K562 (cell line): ENCODE data around the gene ZNF10. TPM values are rescaled to one million over a fixed set of nuclear protein-coding genes. Genes with fewer than 3 reads are reported as not detected.

Experiments
- ATAC-seq: fragments of 200-7000 bp; cut with Tn5 transposase; 3 replicates; pipeline ENCODE4 v1.9.1; 2020; ENCODE audit warnings: moderate library complexity
- BruUV-seq: library from RNA; stranded (reverse); fragments of 400-500 nt; replicated peaks from 2 replicates; lab custom pipeline; 2021; lab: Mats Ljungman, UMichigan
- CTCF ChIA-PET: fragments of 300-600 bp; formaldehyde crosslinking; extraction: SDS; loops from one replicate; lab custom pipeline; 2021; ENCODE audit warnings: low intra/inter-chr PET ratio; lab: Yijun Ruan, JAX
- POLR2A ChIA-PET: fragments of 300-600, 350-650 bp; sonication (Branson Sonifier 250); formaldehyde crosslinking; extraction: SDS; loops from one replicate; lab custom pipeline; 2021; ENCODE audit warnings: antibody characterized with exemption, inconsistent platforms; lab: Yijun Ruan, JAX
- DNase-seq, 4 experiments: peaks; one replicate each; pipeline versions ENCODE4 v3.0.0 to v3.0.0-alpha.2; 2011 to 2018; ENCODE audit warnings: low spot score in 3 of 4, mixed read lengths in 3 of 4; ENCODE audit errors: extremely low read depth in 1 of 4
- FAIRE-seq: peaks from 2 replicates; lab custom pipeline; 2011; peaks lifted over from hg19 to GRCh38; lab: Jason Lieb, UNC
- H2AFZ ChIP-seq: 2 replicates; pipeline ENCODE4 v1.6.0; 2011; ENCODE audit warnings: low read depth, low read length, control low read depth, inconsistent platforms
- H3K27ac ChIP-seq: fragments of 200-600 bp; 3 replicates; pipeline ENCODE4 v1.8.0; 2011; ENCODE audit warnings: low read depth, mild to moderate bottlenecking, control low read depth, inconsistent platforms, low read length, moderate library complexity, mixed read lengths; ENCODE audit errors: extremely low read depth
- H3K27me3 ChIP-seq, 2 experiments: fragments of 300-600 bp in 1 of 2; 2 replicates in 1 of 2; 3 replicates in 1 of 2; pipeline versions ENCODE4 v1.6.0 to v1.8.0; 2011; ENCODE audit warnings: inconsistent platforms in 2 of 2, low read length in 2 of 2, mild to moderate bottlenecking in 1 of 2, mixed read lengths in 1 of 2, moderate library complexity in 1 of 2; ENCODE audit not compliant: control insufficient read depth in 2 of 2, insufficient read depth in 2 of 2
- H3K36me3 ChIP-seq: fragments of 300-600 bp; 3 replicates; pipeline ENCODE4 v1.8.0; 2011; ENCODE audit warnings: mild to moderate bottlenecking, low read length, inconsistent platforms; ENCODE audit not compliant: control insufficient read depth, insufficient read depth
- H3K4me1 ChIP-seq, 2 experiments: fragments of 200-600 bp in 1 of 2; replicated peaks in 1 of 2; 2 replicates in 1 of 2; 3 replicates in 1 of 2; pipeline versions ENCODE4 v1.5.1 to v1.8.0; 2011; ENCODE audit warnings: inconsistent platforms in 2 of 2, low read length in 2 of 2, mild to moderate bottlenecking in 1 of 2, mixed read lengths in 1 of 2, moderate library complexity in 1 of 2; ENCODE audit not compliant: control insufficient read depth in 2 of 2, insufficient read depth in 2 of 2
- H3K4me2 ChIP-seq: 2 replicates; pipeline ENCODE4 v1.6.1; 2011; ENCODE audit warnings: low read length, control low read depth, inconsistent platforms, mixed read lengths; ENCODE audit not compliant: insufficient read depth
- H3K4me3 ChIP-seq: fragments of 200-600 bp; sonication (generic), shearing (Covaris generic); 2 replicates; pipeline ENCODE4 v1.5.1; 2016; ENCODE audit warnings: control low read depth, inconsistent platforms
- H3K79me2 ChIP-seq: fragments of 200-600 bp; 3 replicates; pipeline ENCODE4 v1.8.0; 2011; ENCODE audit warnings: low read length, inconsistent platforms; ENCODE audit not compliant: control insufficient read depth, insufficient read depth
- H3K9ac ChIP-seq, 2 experiments: 2 replicates each; pipeline versions ENCODE4 v1.6.0 to v1.6.1; 2011; ENCODE audit warnings: low read depth in 2 of 2, low read length in 2 of 2, control low read depth in 1 of 2, inconsistent platforms in 1 of 2, mild to moderate bottlenecking in 1 of 2, mixed read lengths in 1 of 2; ENCODE audit not compliant: insufficient read depth in 1 of 2
- H3K9me1 ChIP-seq: one replicate; pipeline ENCODE4 v1.6.0; 2011; ENCODE audit warnings: inconsistent platforms, mild to moderate bottlenecking, low read length, moderate library complexity; ENCODE audit not compliant: control insufficient read depth, insufficient read depth
- H3K9me3 ChIP-seq: replicated peaks from 2 replicates; pipeline ENCODE4 v1.5.1; 2011; ENCODE audit warnings: low read depth, low read length, inconsistent platforms; ENCODE audit not compliant: control insufficient read depth, insufficient read depth
- H4K20me1 ChIP-seq: replicated peaks from 2 replicates; pipeline ENCODE4 v1.6.1; 2011; ENCODE audit warnings: low read length, inconsistent platforms, mixed read lengths; ENCODE audit not compliant: control insufficient read depth, insufficient read depth
- BRCA1 ChIP-seq, 2 experiments: fragments of 450-650 bp in 1 of 2; sonication (generic) in 1 of 2; formaldehyde crosslinking in 1 of 2; IDR thresholded peaks; 2 replicates each; pipeline versions ENCODE4 v1.5.0 to v1.6.1; 2017 to 2020; ENCODE audit warnings: mild to moderate bottlenecking in 1 of 2, missing genetic modification reagents in 1 of 2
- CBX5 ChIP-seq: IDR thresholded peaks from 2 replicates; pipeline ENCODE4 v1.6.1; 2014; ENCODE audit warnings: low read depth, borderline replicate concordance
- MAFK ChIP-seq: IDR thresholded peaks from 2 replicates; pipeline ENCODE4 v1.6.1; 2011; ENCODE audit warnings: low read length, improper control_type of control experiment
- PURB ChIP-seq: sonication (generic); formaldehyde crosslinking; IDR thresholded peaks from 2 replicates; pipeline ENCODE4 v1.9.0; 2021; ENCODE audit warnings: low read depth, mild to moderate bottlenecking, missing genetic modification reagents
- ZEB2 ChIP-seq: fragments of 450-650 bp; IDR thresholded peaks from 2 replicates; pipeline ENCODE4 v1.6.1; 2016
- ZNF274 ChIP-seq: IDR thresholded peaks from 2 replicates; pipeline ENCODE4 v1.6.1; 2011; ENCODE audit warnings: low read depth, mild to moderate bottlenecking, low read length, moderate library complexity, borderline replicate concordance
- WGBS: fragments of 100-300 bp; shearing (Covaris generic); methylation state at CpG from one replicate; pipeline ENCODE4 v1.1.6; 2016; ENCODE audit warnings: low coverage, mixed read lengths; ENCODE audit not compliant: insufficient coverage; ENCODE audit errors: missing lambda C conversion rate; 5-methylcytosine and 5-hydroxymethylcytosine counted together
- in situ Hi-C: fragments of 300-500 bp; cut with MboI; formaldehyde crosslinking; loops from 4 replicates; pipeline ENCODE4 v1.15.0; 2018; ENCODE audit warnings: inconsistent platforms, mixed read lengths
- intact Hi-C: fragments of 100-400 bp; cut with micrococcal nuclease; formaldehyde crosslinking; loops from 2 replicates; pipeline ENCODE4 v1.14.2; 2022
- polyA plus RNA-seq, 8 experiments: library from polyadenylated mRNA; depleted of rRNA in 4 of 8; stranded (reverse) in 5 of 8; unstranded in 3 of 8; fragments of >200 nt; fragmentation: Nextera tagmentation in 2 of 8; fragmentation: Illumina TruSeq in 1 of 8; extraction: Ambion mirVana in 2 of 8; extraction: Trizol in 1 of 8; gene quantifications; 2 replicates each; pipeline versions ENCODE4 v1.2.1 to v1.2.3, GENCODE V29; 2011 to 2014; ENCODE audit warnings: inconsistent platforms in 1 of 8, missing spikeins in 1 of 8
- total RNA-seq, 7 experiments: library from RNA; depleted of rRNA in 6 of 7; stranded (reverse); fragments of >200 nt in 6 of 7; fragmentation: Illumina TruSeq in 2 of 7; extraction: Trizol in 2 of 7; gene quantifications; 2 replicates each; pipeline versions ENCODE4 v1.2.1 to v1.2.3, GENCODE V29; 2011 to 2021; ENCODE audit warnings: low replicate concordance in 1 of 7
- TF ChIP-seq, protein P1 (sequence below): sonication (generic); formaldehyde crosslinking; IDR thresholded peaks from 2 replicates; pipeline ENCODE4 v1.4.0; 2020; ENCODE audit warnings: mild to moderate bottlenecking, missing genetic modification reagents
- TF ChIP-seq, protein P2 (sequence below): fragments of 200-400 bp; formaldehyde crosslinking; IDR thresholded peaks from 2 replicates; pipeline ENCODE4 v1.6.1; 2017; ENCODE audit warnings: mild to moderate bottlenecking, low read depth, low read length, moderate library complexity

Gene ZNF10
- total and polyA plus RNA-seq, 9 of the 15 experiments (the other 6 are each of a cell fraction or from before 2014, with no cell fraction given) = 3.5 to 5.8 (median 4.9) TPM

DNA sequence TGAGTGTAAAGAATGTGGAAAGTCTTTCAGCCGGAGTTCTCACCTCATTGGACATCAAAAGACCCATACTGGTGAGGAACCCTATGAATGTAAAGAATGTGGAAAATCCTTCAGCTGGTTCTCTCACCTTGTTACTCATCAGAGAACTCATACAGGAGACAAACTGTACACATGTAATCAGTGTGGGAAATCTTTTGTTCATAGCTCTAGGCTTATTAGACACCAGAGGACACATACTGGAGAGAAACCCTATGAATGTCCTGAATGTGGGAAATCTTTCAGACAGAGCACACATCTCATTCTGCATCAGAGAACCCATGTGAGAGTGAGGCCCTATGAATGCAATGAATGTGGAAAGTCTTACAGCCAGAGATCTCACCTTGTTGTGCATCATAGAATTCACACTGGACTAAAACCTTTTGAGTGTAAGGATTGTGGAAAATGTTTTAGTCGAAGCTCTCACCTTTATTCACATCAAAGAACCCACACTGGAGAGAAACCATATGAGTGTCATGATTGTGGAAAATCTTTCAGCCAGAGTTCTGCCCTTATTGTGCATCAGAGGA, 25.8 kb downstream of the ZNF10 start:
- Histone ChIP-seq H3K4me1 (no peaks in the 10 kb centered on the region), H3K36me3 (peaks cover 27% of the 10 kb centered on the region; the same call in 2 of the 3 replicates), H3K9ac (no peak overlapping the region), H3K9me1 (no peaks in the 10 kb centered on the region), H4K20me1 (no peaks in the 10 kb centered on the region), H3K9me3 (peaks cover 30% of the 10 kb centered on the region), H3K4me3 (no peak overlapping the region), H3K27ac (no peak overlapping the region), H3K27me3 (no peaks in the 10 kb centered on the region), H2AFZ (no peak overlapping the region), H3K4me2 (no peak overlapping the region), H3K79me2 (no peaks in the 10 kb centered on the region)
- no TSS peak for BruUV-seq
- ChIA-PET CTCF (no interaction called here), POLR2A (no interaction called here)
- 31% methylated on average over 2 of the region's 2 CpGs for WGBS
- DNase-seq (no peak), ATAC-seq (no peak), FAIRE-seq (no peak)
- peak; percentile 95 for TF ChIP-seq ZNF274
- TF ChIP-seq MAFK = no peak
- TF ChIP-seq CBX5 = 0 out of 2 replicates have a peak, but pooled peaks have one; percentile 3
- in situ Hi-C loops (no loop called here), intact Hi-C loops (no loop called here)

DNA sequence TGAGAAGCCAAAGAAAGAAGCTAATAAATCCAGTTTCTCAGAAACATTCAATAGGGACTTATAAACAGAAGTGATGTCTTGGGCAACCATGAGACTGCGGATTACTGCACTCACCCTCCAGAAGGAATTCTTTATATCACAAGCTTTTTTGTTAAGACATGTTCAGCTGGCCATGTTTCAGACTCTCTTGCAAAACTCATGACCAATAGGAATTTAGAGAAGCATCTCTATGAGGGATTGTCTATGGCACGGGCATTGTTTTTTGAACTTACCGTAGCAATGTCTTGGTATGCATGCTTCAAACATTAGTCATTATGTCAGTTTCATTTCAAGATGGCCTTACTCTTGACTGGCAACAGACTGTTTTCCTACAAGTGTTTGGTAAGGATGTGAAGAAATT, 35.3 kb downstream of the ZNF10 start:
- Histone ChIP-seq H3K36me3 (no peaks in the 10 kb centered on the region), H3K27ac (no peak overlapping the region), H4K20me1 (no peaks in the 10 kb centered on the region), H3K79me2 (no peaks in the 10 kb centered on the region), H3K4me1 (no peaks in the 10 kb centered on the region), H3K4me3 (no peak overlapping the region), H3K4me2 (no peak overlapping the region), H3K9ac (no peak overlapping the region), H2AFZ (no peak overlapping the region), H3K9me1 (no peaks in the 10 kb centered on the region), H3K9me3 (peaks cover 7% of the 10 kb centered on the region), H3K27me3 (no peaks in the 10 kb centered on the region)
- no TSS peak for BruUV-seq
- ATAC-seq = no peak
- ChIA-PET POLR2A (no interaction called here), CTCF (no interaction called here)
- in situ Hi-C loops (no loop called here), intact Hi-C loops (no loop called here)
- WGBS = 2% methylated on average over 3 of the region's 3 CpGs
- no peak for DNase-seq
- FAIRE-seq = no peak
- TF ChIP-seq BRCA1 (IDR thresholded peaks at IDR 0.05) (no peak), BRCA1 (CRISPR knock-in tag; IDR thresholded peaks at IDR 0.05) (no peak), PURB (CRISPR knock-in tag) (no peak), ZEB2 (no peak)
- TF ChIP-seq, protein P1, sequence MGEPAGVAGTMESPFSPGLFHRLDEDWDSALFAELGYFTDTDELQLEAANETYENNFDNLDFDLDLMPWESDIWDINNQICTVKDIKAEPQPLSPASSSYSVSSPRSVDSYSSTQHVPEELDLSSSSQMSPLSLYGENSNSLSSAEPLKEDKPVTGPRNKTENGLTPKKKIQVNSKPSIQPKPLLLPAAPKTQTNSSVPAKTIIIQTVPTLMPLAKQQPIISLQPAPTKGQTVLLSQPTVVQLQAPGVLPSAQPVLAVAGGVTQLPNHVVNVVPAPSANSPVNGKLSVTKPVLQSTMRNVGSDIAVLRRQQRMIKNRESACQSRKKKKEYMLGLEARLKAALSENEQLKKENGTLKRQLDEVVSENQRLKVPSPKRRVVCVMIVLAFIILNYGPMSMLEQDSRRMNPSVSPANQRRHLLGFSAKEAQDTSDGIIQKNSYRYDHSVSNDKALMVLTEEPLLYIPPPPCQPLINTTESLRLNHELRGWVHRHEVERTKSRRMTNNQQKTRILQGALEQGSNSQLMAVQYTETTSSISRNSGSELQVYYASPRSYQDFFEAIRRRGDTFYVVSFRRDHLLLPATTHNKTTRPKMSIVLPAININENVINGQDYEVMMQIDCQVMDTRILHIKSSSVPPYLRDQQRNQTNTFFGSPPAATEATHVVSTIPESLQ (CRISPR knock-in tag) = no peak
- TF ChIP-seq, protein P2, sequence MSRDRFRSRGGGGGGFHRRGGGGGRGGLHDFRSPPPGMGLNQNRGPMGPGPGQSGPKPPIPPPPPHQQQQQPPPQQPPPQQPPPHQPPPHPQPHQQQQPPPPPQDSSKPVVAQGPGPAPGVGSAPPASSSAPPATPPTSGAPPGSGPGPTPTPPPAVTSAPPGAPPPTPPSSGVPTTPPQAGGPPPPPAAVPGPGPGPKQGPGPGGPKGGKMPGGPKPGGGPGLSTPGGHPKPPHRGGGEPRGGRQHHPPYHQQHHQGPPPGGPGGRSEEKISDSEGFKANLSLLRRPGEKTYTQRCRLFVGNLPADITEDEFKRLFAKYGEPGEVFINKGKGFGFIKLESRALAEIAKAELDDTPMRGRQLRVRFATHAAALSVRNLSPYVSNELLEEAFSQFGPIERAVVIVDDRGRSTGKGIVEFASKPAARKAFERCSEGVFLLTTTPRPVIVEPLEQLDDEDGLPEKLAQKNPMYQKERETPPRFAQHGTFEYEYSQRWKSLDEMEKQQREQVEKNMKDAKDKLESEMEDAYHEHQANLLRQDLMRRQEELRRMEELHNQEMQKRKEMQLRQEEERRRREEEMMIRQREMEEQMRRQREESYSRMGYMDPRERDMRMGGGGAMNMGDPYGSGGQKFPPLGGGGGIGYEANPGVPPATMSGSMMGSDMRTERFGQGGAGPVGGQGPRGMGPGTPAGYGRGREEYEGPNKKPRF = no peak
